Lower leg skin (tissue), 3 donors: ENCODE measurements around the gene FOSL2.

Experiments
- CTCF ChIP-seq, 3 donors: fragments of 450-650 bp; IDR thresholded peaks; one replicate each; pipeline ENCODE4 v1.5.1; 2016; ENCODE audit warnings: antibody characterized with exemption in 3 of 3, mild to moderate bottlenecking in 3 of 3, moderate library complexity in 2 of 3
- POLR2A ChIP-seq, 2 donors: fragments of 450-650 bp; IDR thresholded peaks; one replicate each; pipeline ENCODE4 v1.6.1; 2016 to 2017; ENCODE audit warnings: antibody characterized with exemption in 2 of 2, mild to moderate bottlenecking in 1 of 2, moderate library complexity in 1 of 2

DNA sequence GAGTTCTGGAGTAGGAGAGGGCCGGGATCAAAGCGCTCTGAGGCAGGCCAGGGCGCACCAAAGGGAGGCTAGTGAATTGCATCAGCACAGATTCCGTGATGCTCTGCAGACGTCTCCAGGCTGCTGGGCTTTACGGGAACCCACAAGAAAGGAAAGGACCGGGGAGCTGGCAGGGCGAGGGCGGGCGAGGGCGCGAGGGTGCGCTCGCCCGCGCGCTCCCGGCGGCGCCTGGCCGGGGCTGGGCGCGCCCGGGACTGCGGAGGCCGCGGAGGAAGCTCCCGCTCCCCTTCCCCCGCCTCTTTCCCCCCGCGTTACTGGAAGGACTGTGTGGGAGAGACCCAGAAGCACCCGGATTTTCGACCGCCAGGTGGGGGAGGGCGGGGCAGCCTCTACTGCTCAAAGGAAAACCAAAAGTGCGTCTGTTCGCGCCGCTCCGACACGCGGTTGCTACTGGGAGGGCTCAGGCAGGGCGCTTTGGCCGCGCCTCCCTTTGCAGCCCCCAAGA, 2.4 kb upstream of the FOSL2 start:
- TF ChIP-seq CTCF (IDR thresholded peaks at IDR 0.05) (no peak), POLR2A (IDR thresholded peaks at IDR 0.05) (no peak)
